Fibroblast of skin of left biceps (primary cell): ENCODE data around the gene PRPH.

Experiments
- DNase-seq, 2 experiments: peaks; one replicate each; pipeline ENCODE4 v3.0.0-alpha.2; 2013; ENCODE audit warnings: low read depth in 2 of 2

PRPH gene

DNA sequence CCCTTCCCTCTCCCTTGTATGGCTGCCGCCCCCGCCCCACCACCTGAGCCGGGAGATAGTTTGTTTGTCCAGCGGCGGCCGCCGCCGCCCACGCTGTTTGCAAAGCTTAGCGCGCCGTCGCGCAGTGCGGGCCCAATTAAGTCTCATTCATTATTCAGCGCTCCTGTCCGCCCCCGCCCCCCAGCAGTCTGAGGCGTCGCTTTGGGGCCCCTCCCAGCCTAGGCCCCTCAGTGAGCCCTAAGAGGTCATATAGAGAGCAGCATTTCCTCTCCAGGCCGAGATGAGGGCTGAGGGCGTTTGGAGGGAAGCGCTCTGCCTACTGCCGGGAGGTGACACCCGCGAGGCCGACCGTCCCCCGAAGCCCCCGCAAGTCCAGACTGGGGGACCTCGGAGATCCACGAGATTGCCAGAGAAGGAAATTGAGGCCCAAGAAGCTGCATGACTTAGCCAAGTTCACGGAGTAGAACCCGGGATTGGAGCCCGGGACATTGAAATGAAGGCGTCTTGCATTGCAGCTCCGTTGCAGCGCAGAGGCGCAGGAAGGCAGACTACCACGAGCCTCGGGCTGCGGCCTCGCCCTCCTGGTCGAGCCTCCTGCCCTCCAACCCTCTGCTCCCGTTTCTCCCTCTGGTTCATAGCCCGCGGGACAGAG is 51.8 kb downstream of the PRPH start, which contains the start of gene DNAJC22:
Gene DNAJC22, plus strand, starts transcription at position 230 of the 652 bp plus-strand sequence. CDS start 1,985 bp downstream, outside the sequence.
- no peak for DNase-seq

DNA sequence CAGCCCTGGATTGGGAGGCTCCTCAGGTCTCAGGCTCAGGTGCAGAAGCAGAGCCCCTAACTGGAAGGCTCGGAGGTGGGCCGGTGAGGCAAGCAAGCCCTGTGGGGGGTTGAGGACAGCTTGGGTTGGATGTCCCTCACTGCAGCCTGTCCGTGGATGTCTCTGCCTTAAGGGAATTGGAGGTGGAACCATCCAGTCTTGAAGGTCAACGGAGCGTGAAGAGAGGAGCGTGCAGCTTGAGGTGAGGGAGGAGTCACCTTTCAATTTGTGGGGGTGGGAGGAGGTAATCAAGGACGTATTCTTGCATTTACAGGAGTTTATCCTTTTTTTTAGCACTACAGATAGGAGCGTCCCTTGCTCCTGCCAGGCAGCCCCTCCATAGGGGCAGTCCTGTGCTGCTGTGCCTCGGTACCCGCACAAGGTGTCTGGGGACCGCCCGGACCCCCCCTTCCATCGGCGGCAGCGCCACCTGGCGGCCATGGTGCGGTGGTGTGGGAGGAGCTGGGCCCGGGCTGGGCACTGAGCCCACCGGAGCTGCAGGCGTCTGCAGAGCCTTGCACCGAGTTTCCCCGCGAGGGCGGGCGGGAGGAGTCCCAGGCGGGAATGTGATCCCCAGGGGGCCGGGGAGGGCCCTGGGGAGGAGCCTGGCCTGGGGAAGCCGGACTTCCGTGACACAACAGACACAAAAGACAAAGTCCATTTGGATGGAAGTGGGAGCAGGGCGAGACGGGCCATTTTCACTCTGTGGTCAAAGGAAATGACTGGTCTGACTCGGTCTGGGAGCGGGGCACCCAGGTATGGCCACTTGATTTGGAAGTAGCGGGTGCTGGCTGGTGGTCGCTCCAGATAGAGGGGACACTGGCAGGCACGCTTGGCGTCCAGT is 52.6 kb downstream of the PRPH start:
- peak; percentile 31 to 36 for DNase-seq
